Neural crest cell (in vitro differentiated cells): ENCODE data around the gene APOLD1. TPM values are rescaled to one million over a fixed set of nuclear protein-coding genes. Genes with fewer than 3 reads are reported as not detected.
"Not testable (repeated sequence)": the region's sequence is repeated elsewhere in the genome, so short reads cannot be mapped to it uniquely, and the experiment has no call there.

ENCODE experiments used
- DNase-seq: peaks from one replicate; pipeline ENCODE4 v3.0.0; 2021; ENCODE audit warnings: low read depth, mixed read lengths, low spot score
- H3K27ac Mint-ChIP-seq: one replicate; pipeline ENCODE4 v1.8.0; 2021; ENCODE audit warnings: mild to moderate bottlenecking, mixed read lengths; ENCODE audit not compliant: unreplicated experiment
- H3K27me3 Mint-ChIP-seq: 2 replicates; pipeline ENCODE4 v1.8.0; 2021; ENCODE audit warnings: low read depth, mild to moderate bottlenecking, mixed read lengths
- H3K36me3 Mint-ChIP-seq: 2 replicates; pipeline ENCODE4 v1.8.0; 2021; ENCODE audit warnings: low read depth, mild to moderate bottlenecking, mixed read lengths
- H3K4me1 Mint-ChIP-seq: 2 replicates; pipeline ENCODE4 v1.8.0; 2021; ENCODE audit warnings: mixed read lengths
- H3K4me3 Mint-ChIP-seq: one replicate; pipeline ENCODE4 v1.8.0; 2021; ENCODE audit warnings: mild to moderate bottlenecking, mixed read lengths
- H3K9me3 Mint-ChIP-seq: 2 replicates; pipeline ENCODE4 v1.8.0; 2021; ENCODE audit warnings: mixed read lengths
- total RNA-seq: library from RNA; stranded (reverse); gene quantifications from 2 replicates; pipeline ENCODE4 v1.2.1, GENCODE V29; 2021
- TF ChIP-seq, protein P1 (sequence below): fragments of 200-600 bp; sonication (generic); conservative IDR thresholded peaks from 2 replicates; pipeline ENCODE4 v1.5.0; 2021; ENCODE audit warnings: antibody characterized with exemption, mild to moderate bottlenecking

APOLD1 gene
- total RNA-seq, 1 donor from 2014 or later = 4.8 TPM

DNA sequence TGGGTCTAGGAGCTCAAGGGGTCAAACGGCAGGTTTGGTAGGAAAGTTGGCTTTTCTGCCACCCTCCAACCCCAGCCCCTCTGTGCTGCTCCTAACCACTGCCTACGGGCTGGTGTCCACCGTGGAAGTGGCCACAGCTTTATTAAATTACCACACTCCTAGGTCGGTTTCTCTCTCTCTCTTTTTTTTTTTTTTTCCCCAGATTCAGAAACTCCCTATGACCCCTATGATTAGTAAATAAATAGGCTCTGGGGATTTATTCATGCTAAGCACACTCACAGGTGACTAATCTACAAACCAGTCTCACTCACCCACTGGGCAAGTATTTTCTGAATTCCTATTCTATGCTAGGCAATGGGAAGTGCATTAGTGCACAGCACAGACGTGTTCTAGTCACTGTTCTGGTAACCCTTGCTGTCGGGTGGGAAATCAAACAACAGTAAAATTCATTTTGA, 19.0 kb downstream of the APOLD1 start:
- DNase-seq = no peak
- Mint-ChIP-seq H3K36me3 (no peaks in the 10 kb centered on the region), H3K4me3 (no peak overlapping the region), H3K4me1 (peaks cover 15% of the 10 kb centered on the region), H3K27me3 (no peaks in the 10 kb centered on the region), H3K27ac (no peak overlapping the region), H3K9me3 (no peaks in the 10 kb centered on the region)
- TF ChIP-seq, protein P1, sequence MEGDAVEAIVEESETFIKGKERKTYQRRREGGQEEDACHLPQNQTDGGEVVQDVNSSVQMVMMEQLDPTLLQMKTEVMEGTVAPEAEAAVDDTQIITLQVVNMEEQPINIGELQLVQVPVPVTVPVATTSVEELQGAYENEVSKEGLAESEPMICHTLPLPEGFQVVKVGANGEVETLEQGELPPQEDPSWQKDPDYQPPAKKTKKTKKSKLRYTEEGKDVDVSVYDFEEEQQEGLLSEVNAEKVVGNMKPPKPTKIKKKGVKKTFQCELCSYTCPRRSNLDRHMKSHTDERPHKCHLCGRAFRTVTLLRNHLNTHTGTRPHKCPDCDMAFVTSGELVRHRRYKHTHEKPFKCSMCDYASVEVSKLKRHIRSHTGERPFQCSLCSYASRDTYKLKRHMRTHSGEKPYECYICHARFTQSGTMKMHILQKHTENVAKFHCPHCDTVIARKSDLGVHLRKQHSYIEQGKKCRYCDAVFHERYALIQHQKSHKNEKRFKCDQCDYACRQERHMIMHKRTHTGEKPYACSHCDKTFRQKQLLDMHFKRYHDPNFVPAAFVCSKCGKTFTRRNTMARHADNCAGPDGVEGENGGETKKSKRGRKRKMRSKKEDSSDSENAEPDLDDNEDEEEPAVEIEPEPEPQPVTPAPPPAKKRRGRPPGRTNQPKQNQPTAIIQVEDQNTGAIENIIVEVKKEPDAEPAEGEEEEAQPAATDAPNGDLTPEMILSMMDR = no peak

DNA sequence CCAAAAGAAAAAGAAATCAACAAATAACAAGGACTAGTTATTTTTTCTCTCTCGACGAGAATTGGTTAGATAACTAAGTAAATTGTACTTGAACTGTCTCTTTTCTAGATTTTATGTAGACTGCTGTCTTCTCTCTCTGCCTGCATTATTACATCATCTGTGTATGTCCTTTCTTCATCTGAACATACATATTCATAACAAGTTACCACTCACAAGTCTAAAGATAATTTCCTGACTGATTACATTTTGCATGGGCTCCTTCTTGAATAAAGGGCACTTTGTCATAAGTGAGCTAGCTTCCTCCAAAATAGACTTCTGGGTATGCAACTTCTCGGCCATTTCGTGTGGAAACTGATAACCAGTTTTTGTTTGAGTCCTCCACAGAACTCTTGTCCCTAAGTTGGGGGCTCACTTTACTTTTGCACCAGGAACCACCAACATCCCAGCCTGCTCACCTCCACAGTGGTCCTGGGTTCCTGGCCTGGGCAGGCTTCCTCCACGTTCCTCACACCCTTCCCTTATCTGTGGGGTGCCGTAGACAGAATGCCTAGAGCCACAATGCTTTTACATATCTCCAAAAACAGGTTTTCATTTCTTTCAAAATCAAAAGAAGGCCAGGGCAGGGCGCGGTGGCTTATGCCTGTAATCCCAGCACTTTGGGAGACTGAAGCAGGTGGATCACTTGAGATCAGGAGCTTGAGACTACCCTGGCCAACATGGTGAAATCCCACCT, 21.5 kb downstream of the APOLD1 start:
- Mint-ChIP-seq H3K4me3 (no peak overlapping the region), H3K9me3 (no peaks in the 10 kb centered on the region), H3K27ac (no peak overlapping the region), H3K4me1 (peaks cover 15% of the 10 kb centered on the region), H3K36me3 (no peaks in the 10 kb centered on the region), H3K27me3 (no peaks in the 10 kb centered on the region)
- no peak for DNase-seq
- TF ChIP-seq, protein P1 = no peak

- not testable (repeated sequence) for DNase-seq, H3K36me3 Mint-ChIP-seq, H3K27me3 Mint-ChIP-seq, H3K27ac Mint-ChIP-seq, H3K4me3 Mint-ChIP-seq, H3K9me3 Mint-ChIP-seq
- peaks cover 15% of the 10 kb centered on the region for H3K4me1 Mint-ChIP-seq
These were observed 22.1 kb downstream of the APOLD1 start for GRCh38 chr12:12807517-12807903.

- TF ChIP-seq, protein P1 = no peak
- Mint-ChIP-seq H3K27me3 (no peaks in the 10 kb centered on the region), H3K4me3 (peak overlapping the region; percentile 2), H3K27ac (no peak overlapping the region), H3K36me3 (peaks cover 1% of the 10 kb centered on the region), H3K4me1 (peaks cover 20% of the 10 kb centered on the region), H3K9me3 (no peaks in the 10 kb centered on the region)
- DNase-seq = no peak
These were observed 22.7 kb downstream of the APOLD1 start for GRCh38 chr12:12807970-12808702.

- Mint-ChIP-seq H3K36me3 (peaks cover 5% of the 10 kb centered on the region), H3K4me1 (peaks cover 36% of the 10 kb centered on the region), H3K27ac (no peak overlapping the region), H3K4me3 (no peak overlapping the region), H3K9me3 (no peaks in the 10 kb centered on the region), H3K27me3 (no peaks in the 10 kb centered on the region)
- DNase-seq = no peak
- TF ChIP-seq, protein P1 = no peak
These were observed 25.1 kb downstream of the APOLD1 start for GRCh38 chr12:12810553-12811021.

GRCh38 chr12:12811343-12811742, 25.9 kb downstream of the APOLD1 start:
- Mint-ChIP-seq H3K27me3 (no peaks in the 10 kb centered on the region), H3K9me3 (no peaks in the 10 kb centered on the region), H3K36me3 (peaks cover 9% of the 10 kb centered on the region), H3K4me1 (peaks cover 41% of the 10 kb centered on the region), H3K27ac (no peak overlapping the region), H3K4me3 (no peak overlapping the region)
- no peak for DNase-seq
- TF ChIP-seq, protein P1 = no peak
